DOHH2 (cell line): ENCODE results near the gene KRTAP4-3.

Source experiments
- H3F3A ChIP-seq: fragments of 200-600 bp; sonication (generic), shearing (Covaris generic); 2 replicates; pipeline ENCODE4 v1.6.0; 2016; ENCODE audit warnings: antibody characterized with exemption, mild to moderate bottlenecking; ENCODE audit not compliant: control insufficient read depth, insufficient read depth
- H3K27ac ChIP-seq: fragments of 200-600 bp; sonication (generic); 2 replicates; pipeline ENCODE4 v1.5.1; 2014; ENCODE audit warnings: low read depth, mild to moderate bottlenecking, low read length, moderate library complexity
- H3K27me3 ChIP-seq: fragments of 200-600 bp; sonication (generic); 2 replicates; pipeline ENCODE4 v1.6.1; 2014; ENCODE audit warnings: mild to moderate bottlenecking, low read length, mixed read lengths; ENCODE audit not compliant: control insufficient read depth
- H3K36me3 ChIP-seq: fragments of 200-600 bp; sonication (generic); 2 replicates; pipeline ENCODE4 v1.6.1; 2014; ENCODE audit warnings: mild to moderate bottlenecking, low read length, moderate library complexity, mixed read lengths; ENCODE audit not compliant: control insufficient read depth
- H3K4me1 ChIP-seq: fragments of 200-600 bp; sonication (generic); 2 replicates; pipeline ENCODE4 v1.6.1; 2014; ENCODE audit warnings: mild to moderate bottlenecking, low read length, mixed read lengths; ENCODE audit not compliant: control insufficient read depth
- H3K4me2 ChIP-seq: fragments of 200-600 bp; sonication (generic); 2 replicates; pipeline ENCODE4 v1.6.0; 2014; ENCODE audit warnings: mild to moderate bottlenecking, low read length, moderate library complexity
- H3K4me3 ChIP-seq: fragments of 200-600 bp; sonication (generic); 2 replicates; pipeline ENCODE4 v1.5.1; 2014; ENCODE audit warnings: mild to moderate bottlenecking, low read length, mixed read lengths
- H3K79me2 ChIP-seq: fragments of 200-600 bp; sonication (generic); 2 replicates; pipeline ENCODE4 v1.6.1; 2014; ENCODE audit warnings: mild to moderate bottlenecking, low read length, mixed read lengths; ENCODE audit not compliant: control insufficient read depth
- H3K9me2 ChIP-seq: fragments of 200-600 bp; sonication (generic); replicated peaks from 2 replicates; pipeline ENCODE4 v1.6.1; 2014; ENCODE audit warnings: mild to moderate bottlenecking, low read length, mixed read lengths; ENCODE audit not compliant: control insufficient read depth
- H3K9me3 ChIP-seq: fragments of 200-600 bp; sonication (generic); 2 replicates; pipeline ENCODE4 v1.6.1; 2014; ENCODE audit warnings: antibody characterized with exemption, low read length, mixed read lengths; ENCODE audit not compliant: control insufficient read depth, insufficient read depth
- H4K20me1 ChIP-seq: fragments of 200-600 bp; sonication (generic); 2 replicates; pipeline ENCODE4 v1.6.0; 2014; ENCODE audit warnings: low read depth, mild to moderate bottlenecking, antibody characterized with exemption, low read length, moderate library complexity; ENCODE audit not compliant: control insufficient read depth, insufficient read depth
- EZH2phosphoT487 ChIP-seq: fragments of 200-600 bp; sonication (generic); IDR thresholded peaks from 2 replicates; pipeline ENCODE4 v1.6.1; 2017; ENCODE audit warnings: borderline replicate concordance, mild to moderate bottlenecking, antibody characterized with exemption, low read length, moderate library complexity, mixed read lengths
- TF ChIP-seq, protein P1 (sequence below): fragments of 200-600 bp; sonication (generic); IDR thresholded peaks from one replicate; pipeline ENCODE4 v1.5.1; 2014; ENCODE audit warnings: antibody characterized with exemption, mild to moderate bottlenecking, low read depth, low read length; ENCODE audit not compliant: poor library complexity, severe bottlenecking

The KRTAP4-3 gene

DNA sequence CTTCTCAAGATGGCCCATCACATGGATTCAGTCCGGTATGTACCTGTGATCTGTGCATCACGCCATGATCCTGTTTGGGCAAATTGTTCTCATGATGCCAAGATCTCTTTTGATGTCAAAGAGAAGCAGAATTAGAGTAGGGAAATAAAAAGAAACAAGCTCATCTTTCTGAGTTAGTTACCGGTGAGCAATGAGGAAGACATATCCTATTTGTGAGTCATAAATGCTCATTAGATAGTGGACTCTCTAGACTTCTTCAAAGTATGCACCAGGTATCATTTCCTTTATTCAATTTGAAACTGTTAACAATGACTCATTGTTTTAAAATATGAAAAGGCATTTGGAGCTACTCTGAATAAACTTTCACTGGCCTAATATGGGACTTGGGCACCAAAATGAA lies 36.0 kb downstream of the KRTAP4-3 start:
- no peak overlapping the region for H3K4me2 ChIP-seq
- H3K36me3 ChIP-seq = no peaks in the 10 kb centered on the region
- H3F3A ChIP-seq = no peaks in the 10 kb centered on the region
- no peaks in the 10 kb centered on the region for H3K79me2 ChIP-seq
- no peaks in the 10 kb centered on the region for H3K9me2 ChIP-seq
- no peak overlapping the region for H3K27ac ChIP-seq
- no peaks in the 10 kb centered on the region for H4K20me1 ChIP-seq
- no peaks in the 10 kb centered on the region for H3K27me3 ChIP-seq
- no peak overlapping the region for H3K4me3 ChIP-seq
- no peak for TF ChIP-seq EZH2phosphoT487
- TF ChIP-seq, protein P1, sequence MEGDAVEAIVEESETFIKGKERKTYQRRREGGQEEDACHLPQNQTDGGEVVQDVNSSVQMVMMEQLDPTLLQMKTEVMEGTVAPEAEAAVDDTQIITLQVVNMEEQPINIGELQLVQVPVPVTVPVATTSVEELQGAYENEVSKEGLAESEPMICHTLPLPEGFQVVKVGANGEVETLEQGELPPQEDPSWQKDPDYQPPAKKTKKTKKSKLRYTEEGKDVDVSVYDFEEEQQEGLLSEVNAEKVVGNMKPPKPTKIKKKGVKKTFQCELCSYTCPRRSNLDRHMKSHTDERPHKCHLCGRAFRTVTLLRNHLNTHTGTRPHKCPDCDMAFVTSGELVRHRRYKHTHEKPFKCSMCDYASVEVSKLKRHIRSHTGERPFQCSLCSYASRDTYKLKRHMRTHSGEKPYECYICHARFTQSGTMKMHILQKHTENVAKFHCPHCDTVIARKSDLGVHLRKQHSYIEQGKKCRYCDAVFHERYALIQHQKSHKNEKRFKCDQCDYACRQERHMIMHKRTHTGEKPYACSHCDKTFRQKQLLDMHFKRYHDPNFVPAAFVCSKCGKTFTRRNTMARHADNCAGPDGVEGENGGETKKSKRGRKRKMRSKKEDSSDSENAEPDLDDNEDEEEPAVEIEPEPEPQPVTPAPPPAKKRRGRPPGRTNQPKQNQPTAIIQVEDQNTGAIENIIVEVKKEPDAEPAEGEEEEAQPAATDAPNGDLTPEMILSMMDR = no peak
- H3K9me3 ChIP-seq = no peaks in the 10 kb centered on the region
- peaks cover 22% of the 10 kb centered on the region for H3K4me1 ChIP-seq

GRCh38 chr17:41127371-41127770 lies 40.6 kb downstream of the KRTAP4-3 start:
- Histone ChIP-seq H4K20me1 (no peaks in the 10 kb centered on the region), H3K4me3 (no peak overlapping the region), H3K9me3 (peaks cover 20% of the 10 kb centered on the region), H3F3A (peaks cover 3% of the 10 kb centered on the region; the same call in 1 of the 2 replicates), H3K27me3 (no peaks in the 10 kb centered on the region), H3K4me1 (peaks cover 33% of the 10 kb centered on the region), H3K9me2 (no peaks in the 10 kb centered on the region), H3K79me2 (no peaks in the 10 kb centered on the region), H3K36me3 (peaks cover 5% of the 10 kb centered on the region; the same call in 1 of the 2 replicates), H3K27ac (no peak overlapping the region), H3K4me2 (no peak overlapping the region)
- no peak for TF ChIP-seq EZH2phosphoT487
- TF ChIP-seq, protein P1 = no peak

GRCh38 chr17:41126412-41126811 lies 41.6 kb downstream of the KRTAP4-3 start:
- Histone ChIP-seq H3K9me2 (no peaks in the 10 kb centered on the region), H3K27ac (no peak overlapping the region), H3K4me1 (peaks cover 37% of the 10 kb centered on the region), H3K4me3 (no peak overlapping the region), H3K4me2 (no peak overlapping the region), H3F3A (peaks cover 3% of the 10 kb centered on the region; the same call in 1 of the 2 replicates), H3K9me3 (peaks cover 27% of the 10 kb centered on the region), H4K20me1 (no peaks in the 10 kb centered on the region), H3K27me3 (no peaks in the 10 kb centered on the region), H3K79me2 (no peaks in the 10 kb centered on the region), H3K36me3 (peaks cover 11% of the 10 kb centered on the region; the same call in 1 of the 2 replicates)
- TF ChIP-seq EZH2phosphoT487 = no peak
- TF ChIP-seq, protein P1 = no peak
